Spleen (tissue), 7 donors: ENCODE data around the gene PMM2.

Experiments used
- POLR2A ChIP-seq, 3 donors: fragments of 450-650 bp; IDR thresholded peaks; one replicate each; pipeline ENCODE4 v1.5.1; 2017; ENCODE audit warnings: antibody characterized with exemption in 3 of 3, mild to moderate bottlenecking in 1 of 3
- POLR2AphosphoS5 ChIP-seq, 3 donors: sonication (generic); formaldehyde crosslinking; IDR thresholded peaks; one replicate each; pipeline ENCODE4 v1.5.1; 2017; ENCODE audit warnings: antibody characterized with exemption in 3 of 3
- TF ChIP-seq, protein P1 (sequence below), 11 experiments: fragments of 200-600 bp in 7 of 11; fragments of 450-650 bp in 4 of 11; sonication (generic) in 4 of 11; IDR thresholded peaks in 8 of 11; conservative IDR thresholded peaks in 3 of 11; 1 replicate in 7 of 11; 2 replicates in 4 of 11; pipeline versions ENCODE4 v1.4.0 to v1.8.0; 2016 to 2021; ENCODE audit warnings: antibody characterized with exemption in 11 of 11, inconsistent platforms in 4 of 11, mild to moderate bottlenecking in 1 of 11
- donor health status: DM: no; HTN: no; CAD: no; lungs with moderate emphysema.
- donor health status: DM: no; HTN: no; CAD: no.
- donor health status: DM: no; HTN: no; CAD: no.

DNA sequence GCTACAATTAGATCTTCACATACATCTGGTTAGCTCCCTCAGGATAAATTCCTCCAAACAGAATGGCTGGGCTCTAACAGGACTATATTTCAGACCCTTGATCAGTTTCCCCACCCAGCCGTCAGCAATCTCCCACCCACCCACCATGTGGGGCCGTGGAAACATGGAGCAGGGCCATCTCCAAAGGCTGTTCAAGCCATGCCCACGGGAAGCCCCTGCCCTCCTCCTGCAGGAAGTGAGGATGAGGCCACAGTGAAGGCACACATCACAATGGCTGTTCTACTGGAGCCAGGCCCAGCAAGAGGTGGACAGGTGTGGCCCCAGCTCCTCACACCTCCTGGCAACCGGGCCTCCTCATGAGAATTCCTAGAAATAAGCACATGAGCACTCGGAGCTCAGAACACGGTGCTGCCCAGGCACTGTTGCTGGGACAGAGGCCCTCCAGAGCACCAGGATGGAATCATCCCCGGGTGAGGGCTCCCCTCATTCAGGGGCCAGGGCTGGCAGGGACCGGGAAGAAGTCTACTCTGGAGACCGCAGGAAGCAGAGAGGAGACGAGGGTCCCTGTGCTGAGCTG is 84.5 kb downstream of the PMM2 start, which contains the start of gene LITAFD:
- TF ChIP-seq, protein P1, sequence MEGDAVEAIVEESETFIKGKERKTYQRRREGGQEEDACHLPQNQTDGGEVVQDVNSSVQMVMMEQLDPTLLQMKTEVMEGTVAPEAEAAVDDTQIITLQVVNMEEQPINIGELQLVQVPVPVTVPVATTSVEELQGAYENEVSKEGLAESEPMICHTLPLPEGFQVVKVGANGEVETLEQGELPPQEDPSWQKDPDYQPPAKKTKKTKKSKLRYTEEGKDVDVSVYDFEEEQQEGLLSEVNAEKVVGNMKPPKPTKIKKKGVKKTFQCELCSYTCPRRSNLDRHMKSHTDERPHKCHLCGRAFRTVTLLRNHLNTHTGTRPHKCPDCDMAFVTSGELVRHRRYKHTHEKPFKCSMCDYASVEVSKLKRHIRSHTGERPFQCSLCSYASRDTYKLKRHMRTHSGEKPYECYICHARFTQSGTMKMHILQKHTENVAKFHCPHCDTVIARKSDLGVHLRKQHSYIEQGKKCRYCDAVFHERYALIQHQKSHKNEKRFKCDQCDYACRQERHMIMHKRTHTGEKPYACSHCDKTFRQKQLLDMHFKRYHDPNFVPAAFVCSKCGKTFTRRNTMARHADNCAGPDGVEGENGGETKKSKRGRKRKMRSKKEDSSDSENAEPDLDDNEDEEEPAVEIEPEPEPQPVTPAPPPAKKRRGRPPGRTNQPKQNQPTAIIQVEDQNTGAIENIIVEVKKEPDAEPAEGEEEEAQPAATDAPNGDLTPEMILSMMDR (IDR thresholded peaks at IDR 0.05 in 8 of 11, conservative IDR thresholded peaks at IDR 0.05 in 3 of 11), result no peak
- no peak for TF ChIP-seq POLR2A (IDR thresholded peaks at IDR 0.05)
- no peak for TF ChIP-seq POLR2AphosphoS5 (IDR thresholded peaks at IDR 0.05)
